Choroid plexus epithelial cell (primary cell): ENCODE data around the gene KLHDC8A.

ENCODE experiments used
- DNase-seq: peaks from one replicate; pipeline ENCODE4 v3.0.0-alpha.2; 2010; ENCODE audit warnings: low read depth
- H3K4me3 ChIP-seq: 2 replicates; pipeline ENCODE4 v1.5.1; 2011; ENCODE audit warnings: low read depth, mild to moderate bottlenecking, control low read depth, low read length, moderate library complexity
- TF ChIP-seq, protein P1 (sequence below): conservative IDR thresholded peaks from 2 replicates; pipeline ENCODE4 v1.5.1; 2011; ENCODE audit warnings: low read depth, mild to moderate bottlenecking, control low read depth, inconsistent platforms, low read length, moderate library complexity

The KLHDC8A gene

DNA sequence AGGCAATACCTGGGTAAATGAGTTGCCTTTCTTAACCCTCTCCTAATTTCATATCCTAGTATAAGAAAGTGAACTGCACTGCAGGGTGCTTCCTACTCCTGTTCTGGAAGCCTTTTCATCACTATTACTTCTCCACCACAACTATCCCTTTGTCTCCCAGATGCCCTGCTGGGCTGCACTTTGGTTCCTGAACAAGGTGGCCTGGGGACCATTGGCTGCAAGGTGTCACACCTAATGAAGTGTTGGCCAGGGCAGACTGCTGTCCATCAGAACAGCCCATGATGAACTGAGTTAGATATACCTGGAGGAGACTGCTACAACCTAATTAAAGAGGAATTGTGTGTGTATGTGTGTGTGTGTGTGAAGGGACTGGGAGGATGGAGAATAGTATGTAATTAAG, 1.9 kb upstream of the KLHDC8A start:
- DNase-seq: no peak
- TF ChIP-seq, protein P1, sequence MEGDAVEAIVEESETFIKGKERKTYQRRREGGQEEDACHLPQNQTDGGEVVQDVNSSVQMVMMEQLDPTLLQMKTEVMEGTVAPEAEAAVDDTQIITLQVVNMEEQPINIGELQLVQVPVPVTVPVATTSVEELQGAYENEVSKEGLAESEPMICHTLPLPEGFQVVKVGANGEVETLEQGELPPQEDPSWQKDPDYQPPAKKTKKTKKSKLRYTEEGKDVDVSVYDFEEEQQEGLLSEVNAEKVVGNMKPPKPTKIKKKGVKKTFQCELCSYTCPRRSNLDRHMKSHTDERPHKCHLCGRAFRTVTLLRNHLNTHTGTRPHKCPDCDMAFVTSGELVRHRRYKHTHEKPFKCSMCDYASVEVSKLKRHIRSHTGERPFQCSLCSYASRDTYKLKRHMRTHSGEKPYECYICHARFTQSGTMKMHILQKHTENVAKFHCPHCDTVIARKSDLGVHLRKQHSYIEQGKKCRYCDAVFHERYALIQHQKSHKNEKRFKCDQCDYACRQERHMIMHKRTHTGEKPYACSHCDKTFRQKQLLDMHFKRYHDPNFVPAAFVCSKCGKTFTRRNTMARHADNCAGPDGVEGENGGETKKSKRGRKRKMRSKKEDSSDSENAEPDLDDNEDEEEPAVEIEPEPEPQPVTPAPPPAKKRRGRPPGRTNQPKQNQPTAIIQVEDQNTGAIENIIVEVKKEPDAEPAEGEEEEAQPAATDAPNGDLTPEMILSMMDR: no peak
- H3K4me3 ChIP-seq: no peak overlapping the region

DNA sequence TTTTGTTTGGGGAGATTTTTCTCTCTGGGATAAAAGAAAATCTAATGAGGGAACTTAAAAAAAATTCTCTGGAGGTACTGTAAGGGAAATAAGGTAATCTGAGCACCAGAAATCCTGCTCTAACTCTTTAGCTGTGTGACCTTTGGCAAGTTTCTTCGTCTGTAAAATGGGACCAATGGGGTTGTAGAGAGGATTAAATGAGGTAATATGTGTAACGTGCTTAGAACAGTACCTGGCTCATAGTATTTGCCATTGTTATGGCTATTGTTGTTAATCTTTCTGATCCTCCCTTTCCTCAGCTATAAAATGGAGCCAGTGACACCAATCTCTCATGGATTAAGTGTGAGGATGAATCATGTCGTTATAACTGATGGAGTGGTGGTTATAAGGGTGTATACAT, 845 bp upstream of the KLHDC8A start:
- H3K4me3 ChIP-seq: no peak overlapping the region
- TF ChIP-seq, protein P1: no peak
- no peak for DNase-seq

DNA sequence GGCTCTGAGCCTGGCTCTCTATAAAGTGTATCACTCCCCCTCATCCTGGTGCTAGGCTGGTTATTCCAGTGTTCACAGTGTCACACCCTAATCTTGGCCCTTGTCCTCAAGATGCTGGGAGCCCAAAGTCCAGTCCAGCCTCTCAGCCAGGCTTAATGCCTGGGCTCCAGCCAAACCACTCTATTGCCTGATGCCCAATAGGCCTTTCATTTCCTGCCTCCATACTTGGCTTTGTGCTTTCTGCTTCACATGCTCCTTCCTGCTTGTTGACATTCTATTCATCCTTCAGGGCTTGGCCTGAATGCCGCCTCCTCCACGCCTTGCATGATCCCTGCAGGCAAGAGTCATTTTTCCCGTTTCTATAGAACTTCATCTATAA, 1.7 kb downstream of the KLHDC8A start:
- DNase-seq: no peak
- H3K4me3 ChIP-seq: no peak overlapping the region
- TF ChIP-seq, protein P1: no peak

DNA sequence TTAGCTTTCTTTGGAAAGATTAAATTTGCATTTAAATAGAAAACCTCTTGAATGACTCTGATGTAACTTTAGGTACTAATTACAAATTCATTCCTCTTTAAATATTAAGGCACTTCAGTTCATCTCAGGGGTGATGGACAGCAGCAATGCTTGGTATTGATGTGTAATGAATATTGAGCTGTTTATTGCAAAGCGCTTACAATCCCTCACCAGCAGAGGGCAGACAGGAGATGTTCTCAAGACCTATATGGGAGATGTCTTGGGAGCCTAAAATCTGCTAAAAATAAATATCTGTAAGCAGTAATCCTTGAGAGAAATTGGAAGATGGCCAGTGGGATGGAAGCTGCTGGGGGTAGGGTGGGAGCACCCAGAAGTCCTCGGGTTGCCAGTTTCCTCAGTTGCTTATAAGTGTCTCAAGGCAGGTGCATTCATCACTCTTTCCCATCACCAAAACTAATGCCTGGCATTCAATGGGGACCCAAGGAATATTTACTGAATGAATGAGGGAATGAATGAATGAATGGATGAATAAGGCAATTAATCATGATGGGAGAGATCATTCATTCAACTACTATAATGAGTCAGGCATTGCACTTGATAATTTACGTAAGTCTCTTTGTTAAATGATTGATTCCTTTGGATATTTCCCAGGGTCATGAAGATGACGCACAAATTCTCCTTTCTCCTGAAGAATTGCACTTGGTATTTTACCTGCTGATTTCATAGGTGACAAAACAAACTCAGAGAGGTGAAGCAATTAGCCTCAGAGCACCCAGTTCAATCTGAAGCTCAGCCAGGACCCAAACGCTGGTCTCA, 2.3 kb downstream of the KLHDC8A start:
- peak; percentile 88 for DNase-seq
- H3K4me3 ChIP-seq: no peak overlapping the region
- TF ChIP-seq, protein P1: peak; percentile 91

DNA sequence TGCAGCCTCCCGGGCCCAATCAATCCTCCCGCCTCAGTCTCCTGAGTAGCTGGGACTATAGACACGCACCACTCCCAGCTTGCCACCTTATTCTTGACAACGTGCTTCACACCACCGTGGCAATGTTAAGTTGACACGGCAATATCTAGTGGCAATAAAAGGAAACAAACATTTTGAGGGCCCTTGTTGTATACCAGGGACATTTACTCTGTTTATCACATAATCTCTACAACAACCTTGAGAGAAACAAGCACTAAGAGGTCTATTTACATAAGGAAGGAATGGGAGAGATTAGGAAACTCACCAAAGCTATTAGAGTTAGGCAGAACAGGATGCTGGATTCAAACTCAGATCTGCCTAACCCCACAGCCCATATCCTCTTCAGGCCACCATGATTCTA, 3.1 kb downstream of the KLHDC8A start:
- TF ChIP-seq, protein P1: no peak

DNA sequence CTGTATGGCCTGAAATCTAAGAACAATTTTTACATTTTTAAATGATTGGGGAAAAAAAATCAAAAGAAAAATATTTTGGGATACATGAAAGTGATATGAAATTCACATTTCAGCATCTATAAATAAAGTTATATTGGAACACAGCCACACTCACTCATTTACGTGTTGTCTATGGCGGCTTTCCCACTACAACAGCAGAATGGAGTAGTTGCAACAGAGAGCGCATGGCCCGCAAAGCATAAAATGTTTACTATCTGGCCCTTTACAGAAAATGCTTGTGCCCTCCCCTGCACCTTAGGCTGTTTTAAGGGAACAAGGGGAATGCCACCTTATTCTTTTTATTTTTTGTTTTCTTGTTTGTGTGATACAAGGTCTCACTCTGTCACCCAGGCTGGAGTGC, 3.5 kb downstream of the KLHDC8A start:
- no peak overlapping the region for H3K4me3 ChIP-seq
- TF ChIP-seq, protein P1: no peak
- no peak for DNase-seq

More for the DNA sequence above, 3.1 kb downstream of the KLHDC8A start:
- H3K4me3 ChIP-seq: no peak overlapping the region
- DNase-seq: no peak
